GM20431 (cell line): ENCODE results near the gene ROBO1.

Source experiments
- in situ Hi-C: fragments of 300-500 bp; cut with MseI, MboI; formaldehyde crosslinking; loops from one replicate; pipeline ENCODE4 v1.15.0; 2020; ENCODE audit warnings: low sequenced_read_pairs; ENCODE audit not compliant: unreplicated experiment

Gene ROBO1

DNA sequence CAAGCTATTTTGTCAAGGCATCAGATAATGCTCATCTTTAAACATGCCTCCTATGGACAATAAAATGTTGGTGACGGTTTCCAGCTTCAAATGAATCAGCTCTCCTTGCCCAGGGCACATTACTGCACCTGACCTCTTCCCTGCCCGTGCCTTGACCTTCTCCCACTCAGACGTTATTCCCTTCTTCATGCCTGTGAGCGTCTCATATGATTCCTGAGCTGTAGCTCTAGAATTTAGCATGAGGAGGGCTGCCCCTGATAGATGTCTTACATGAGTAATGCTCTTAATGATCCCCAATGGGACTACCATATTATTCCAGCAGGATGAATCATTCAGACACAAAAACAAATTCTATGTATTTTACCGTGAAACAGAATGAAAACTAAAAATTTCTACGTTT is 762.7 kb downstream of the ROBO1 start:
- in situ Hi-C loops = loop anchor here (25.0 kb wide), 1 partner anchor 343 kb away; no protein-coding TSS in a partner anchor

DNA sequence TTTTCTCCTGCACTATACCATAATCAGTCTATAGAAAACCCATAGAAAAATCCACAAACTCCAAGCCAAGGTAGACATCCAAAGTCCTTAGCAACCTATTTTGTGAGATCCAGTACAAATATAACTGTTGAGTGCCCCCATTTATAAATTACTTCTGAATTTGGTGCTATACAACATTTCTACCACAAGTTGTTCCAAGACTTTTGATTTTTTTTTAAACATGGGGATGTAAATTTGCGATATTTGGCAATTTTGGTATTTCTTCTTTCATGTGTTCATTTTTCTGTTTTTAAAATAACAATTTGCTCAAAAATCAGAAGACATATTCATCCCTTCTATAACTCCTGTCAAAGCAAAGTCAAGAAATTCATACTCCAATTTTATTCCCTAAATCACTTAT is 763.8 kb downstream of the ROBO1 start:
- in situ Hi-C loops = loop anchor here (25.0 kb wide), 1 partner anchor 342 kb away; no protein-coding TSS in a partner anchor

DNA sequence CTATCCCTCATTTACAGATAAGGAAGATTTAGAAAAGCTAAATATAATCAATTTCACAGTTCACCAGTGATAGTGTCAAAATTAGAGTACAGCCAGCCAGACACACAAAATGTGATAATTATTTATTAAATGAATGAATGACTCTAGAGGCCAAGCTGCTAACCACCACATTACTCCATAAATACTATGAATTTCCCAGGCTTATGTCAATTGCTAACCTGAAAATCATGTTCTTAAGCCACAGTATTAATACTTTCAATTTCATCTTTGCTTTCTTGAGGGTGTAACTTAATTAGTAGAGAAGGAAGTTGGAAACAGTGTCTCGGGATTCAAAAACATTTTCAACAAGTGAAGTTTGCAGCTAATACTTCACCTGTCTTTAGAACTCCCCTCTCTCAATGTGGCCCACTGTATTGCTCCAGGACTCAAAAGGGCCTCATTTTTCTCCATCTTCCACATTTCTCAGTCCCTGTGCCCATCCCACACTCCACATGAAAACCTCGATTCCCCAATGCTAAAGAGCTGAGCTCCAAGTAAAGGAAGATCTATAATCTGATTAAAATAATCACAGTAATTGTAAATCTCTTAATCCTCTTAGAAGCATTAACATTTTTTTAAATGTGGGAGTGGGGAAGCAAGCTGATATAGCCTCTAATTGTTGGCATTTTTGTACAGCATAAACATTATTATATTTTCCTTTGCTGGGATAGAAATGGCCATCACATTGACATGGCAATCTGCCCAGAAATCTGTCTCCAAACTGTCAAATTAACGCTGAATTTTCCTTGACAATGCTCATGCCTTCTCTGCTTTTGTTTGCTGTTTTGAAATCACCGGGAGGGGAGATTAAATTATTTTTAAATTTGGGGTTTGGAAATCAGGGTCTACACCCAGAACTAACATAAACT is 765.1 kb downstream of the ROBO1 start:
- in situ Hi-C loops = loop anchor here (25.0 kb wide), 1 partner anchor 340 kb away; no protein-coding TSS in a partner anchor

DNA sequence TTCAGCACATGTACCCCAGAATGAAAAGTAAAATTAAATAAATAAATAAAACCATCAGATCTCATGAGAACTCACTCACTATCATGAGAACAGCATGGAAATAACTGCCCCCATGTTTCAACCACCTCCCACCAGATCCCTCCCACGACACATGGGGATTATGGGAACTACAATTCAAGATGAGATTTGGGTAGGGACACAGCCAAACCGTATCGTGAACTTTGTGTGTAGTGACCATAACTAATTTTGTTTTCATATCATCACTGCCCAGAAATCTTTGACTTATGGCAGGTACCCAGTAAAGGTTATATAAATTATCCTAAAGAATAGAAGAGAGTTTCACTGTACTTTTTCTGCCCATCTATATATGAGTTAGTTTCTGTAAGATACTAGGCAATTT is 766.5 kb downstream of the ROBO1 start:
- in situ Hi-C loops = loop anchor here (25.0 kb wide), 1 partner anchor 339 kb away; no protein-coding TSS in a partner anchor

DNA sequence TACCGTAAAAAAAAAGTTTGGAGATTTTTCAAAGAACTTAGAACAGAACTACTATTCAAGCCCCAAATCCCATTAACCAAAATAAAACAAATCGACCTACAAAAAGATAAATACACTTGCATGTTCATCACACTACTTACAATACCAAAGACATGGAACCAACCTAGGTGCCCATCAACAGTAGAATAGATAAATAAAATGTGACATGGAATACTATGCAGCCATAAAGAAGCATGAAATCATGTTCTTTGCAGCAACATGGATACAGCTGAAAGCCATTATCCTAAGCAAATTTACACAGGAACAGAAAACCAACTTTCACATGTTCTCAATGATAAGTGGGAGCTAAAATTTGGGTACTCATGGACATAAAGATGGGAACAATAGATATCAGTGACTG is 768.7 kb downstream of the ROBO1 start:
- in situ Hi-C loops = no loop called here

DNA sequence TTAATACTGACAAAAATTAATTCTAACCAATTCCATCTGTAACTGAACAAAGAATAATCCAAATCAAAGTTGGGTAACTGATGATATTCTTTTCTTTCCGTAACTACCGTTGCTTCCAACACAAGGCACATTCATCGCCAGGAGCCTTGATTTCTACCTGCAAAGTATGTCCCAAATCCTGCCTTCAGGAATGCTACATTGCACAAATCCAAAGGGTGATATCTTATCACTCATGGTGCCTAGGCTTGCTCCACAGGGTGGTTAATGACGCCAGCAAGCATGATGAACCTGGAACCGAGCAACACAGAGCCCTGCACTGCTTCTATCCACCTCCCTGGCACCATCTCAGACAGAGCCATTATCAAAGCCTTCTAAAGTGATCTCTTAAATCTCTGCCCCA is 772.7 kb downstream of the ROBO1 start:
- in situ Hi-C loops = no loop called here

DNA sequence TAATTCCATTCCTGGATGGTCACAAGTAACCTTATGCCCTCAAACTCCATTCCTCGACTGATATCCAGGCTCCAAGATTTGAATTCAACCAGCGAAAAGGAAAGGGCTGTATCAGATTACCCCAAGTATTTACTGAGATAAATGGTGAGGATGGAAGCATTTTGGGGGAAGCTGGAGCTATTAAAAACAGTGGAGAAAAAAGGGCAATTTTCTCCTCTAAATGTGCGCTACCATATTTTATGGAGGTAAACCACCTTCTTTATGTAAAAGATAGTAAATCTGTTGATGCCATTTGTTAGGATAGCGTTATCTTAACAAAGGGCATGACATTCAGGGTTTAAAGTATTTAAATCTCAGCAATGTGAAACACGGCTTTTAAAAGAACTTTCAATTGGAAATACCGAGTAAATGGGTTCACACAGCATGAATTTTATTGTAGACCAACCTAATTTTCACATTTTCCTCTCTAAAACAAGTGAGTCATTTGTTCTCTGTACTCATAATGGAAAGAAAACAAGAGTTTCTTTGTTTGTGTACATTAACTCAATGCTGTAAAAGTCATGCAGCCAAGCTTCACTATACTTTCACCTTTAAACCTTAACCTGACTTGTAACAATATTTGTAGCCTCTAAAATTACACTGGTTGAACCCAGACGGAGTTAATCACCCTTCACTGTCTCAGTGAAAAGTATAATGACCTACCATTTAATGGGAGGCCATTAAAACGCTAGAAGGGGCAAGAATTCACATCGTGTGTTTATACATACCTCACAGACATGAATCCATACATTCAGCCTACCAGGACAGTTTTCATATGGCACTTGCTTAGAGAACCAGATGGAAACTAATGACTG is 773.4 kb downstream of the ROBO1 start:
- in situ Hi-C loops = no loop called here

DNA sequence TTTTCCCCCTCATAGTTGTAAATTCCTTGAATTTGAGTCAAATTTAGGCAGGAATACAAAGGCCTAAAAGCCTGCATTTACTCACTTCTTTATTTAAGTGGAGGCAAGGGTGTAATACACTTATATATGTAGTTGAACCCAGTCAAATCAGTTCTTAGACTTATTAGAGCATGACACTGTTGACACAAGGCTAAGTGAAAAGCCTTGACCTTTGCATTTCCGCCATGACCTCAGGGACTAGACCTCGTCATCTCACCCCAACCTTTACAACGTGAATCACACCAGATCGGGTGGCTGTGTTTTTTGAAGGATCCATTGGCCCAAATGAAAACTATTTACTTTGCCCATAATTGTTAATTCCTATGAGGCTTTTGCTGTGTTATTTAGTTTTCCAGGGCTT is 774.4 kb downstream of the ROBO1 start:
- in situ Hi-C loops = no loop called here

DNA sequence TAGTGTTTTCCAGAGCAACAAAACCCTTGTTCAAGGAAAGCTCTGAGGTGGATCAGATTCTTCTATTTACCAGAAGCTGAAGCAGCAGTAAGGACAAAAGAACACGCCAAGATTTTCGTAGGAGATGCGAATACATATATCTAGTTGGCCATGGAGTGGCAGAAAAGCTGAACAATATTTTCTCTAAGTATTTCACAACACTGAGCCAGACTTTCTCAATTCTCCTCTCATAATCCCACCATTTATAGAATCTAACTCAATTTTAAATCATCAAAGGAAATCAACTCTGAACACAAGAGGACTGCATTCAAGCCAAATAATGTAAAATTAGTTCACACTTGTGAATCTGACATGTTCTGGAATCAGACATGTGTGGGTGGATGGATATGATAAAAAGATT is 775.0 kb downstream of the ROBO1 start:
- in situ Hi-C loops = no loop called here

DNA sequence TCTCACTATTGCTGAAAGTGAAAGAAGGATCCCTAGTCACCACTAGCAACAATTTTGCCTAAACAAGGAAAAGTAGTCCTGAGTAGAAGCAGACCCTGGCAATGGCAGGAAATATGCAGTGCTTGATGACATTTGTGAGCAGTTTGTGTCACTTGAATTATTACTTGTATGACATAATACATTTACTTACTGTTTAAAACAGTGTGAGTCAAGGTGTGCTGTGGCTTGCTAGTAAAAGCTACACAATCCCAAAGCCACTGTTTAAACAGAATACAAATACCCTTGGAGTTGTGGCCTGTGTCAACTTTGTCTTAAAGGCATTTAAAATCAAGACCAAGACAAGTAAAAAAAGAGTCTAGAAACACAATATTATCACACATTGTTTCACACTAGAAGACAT is 775.4 kb downstream of the ROBO1 start:
- in situ Hi-C loops = no loop called here

DNA sequence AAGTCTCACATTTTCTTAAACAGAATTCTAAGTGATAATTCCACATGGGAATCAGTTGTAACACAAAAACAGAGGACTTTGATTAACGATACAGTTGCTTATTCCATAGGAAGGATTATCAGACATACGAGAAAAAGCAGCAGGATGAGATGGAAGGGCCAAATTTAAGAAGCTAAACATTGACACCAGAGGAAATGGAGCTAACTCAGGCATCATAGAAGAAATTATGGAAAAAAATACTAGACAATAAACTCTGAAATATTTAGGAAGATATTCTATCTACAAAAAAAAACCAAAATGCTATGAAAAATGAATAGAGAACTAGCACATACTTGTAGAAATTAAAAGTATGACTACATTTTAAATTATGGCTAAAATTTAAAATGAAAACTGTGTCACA is 776.1 kb downstream of the ROBO1 start:
- in situ Hi-C loops = no loop called here

DNA sequence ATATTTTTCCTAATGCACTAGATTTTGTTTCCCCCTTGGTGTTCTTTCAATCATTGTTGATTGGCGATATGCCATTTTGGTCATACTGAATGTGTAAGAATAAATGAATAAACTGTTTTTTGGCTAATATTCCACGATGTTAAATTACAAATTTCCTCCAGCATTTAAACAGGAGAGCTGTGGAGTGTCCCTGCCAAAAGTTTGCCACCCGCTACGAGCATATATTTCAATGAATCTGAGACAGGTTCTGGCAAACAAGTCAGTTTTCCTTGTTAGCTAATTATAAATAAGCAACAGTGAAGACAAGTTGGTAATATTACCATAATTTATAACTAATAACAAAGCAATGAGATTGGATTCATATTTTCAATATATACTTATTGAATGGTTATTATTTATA is 777.6 kb downstream of the ROBO1 start:
- in situ Hi-C loops = no loop called here

DNA sequence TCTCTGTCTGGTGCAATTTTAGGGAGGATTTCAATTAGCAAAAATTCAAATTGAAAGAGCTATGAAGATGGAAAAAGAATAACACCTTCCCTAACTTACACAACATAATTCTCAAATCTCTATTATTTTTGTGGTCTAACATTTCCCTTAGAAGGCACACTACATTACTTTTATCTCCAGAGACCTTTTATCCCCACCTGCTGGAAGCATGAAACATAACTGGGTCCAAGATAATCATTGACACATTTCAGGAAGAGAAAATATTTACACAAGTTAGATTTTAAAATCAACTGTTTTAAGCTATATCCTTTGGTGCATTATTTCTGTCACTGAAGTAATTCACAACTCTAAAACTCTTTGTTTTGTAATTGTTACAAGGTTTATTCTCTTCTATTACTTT is 779.5 kb downstream of the ROBO1 start:
- in situ Hi-C loops = no loop called here

DNA sequence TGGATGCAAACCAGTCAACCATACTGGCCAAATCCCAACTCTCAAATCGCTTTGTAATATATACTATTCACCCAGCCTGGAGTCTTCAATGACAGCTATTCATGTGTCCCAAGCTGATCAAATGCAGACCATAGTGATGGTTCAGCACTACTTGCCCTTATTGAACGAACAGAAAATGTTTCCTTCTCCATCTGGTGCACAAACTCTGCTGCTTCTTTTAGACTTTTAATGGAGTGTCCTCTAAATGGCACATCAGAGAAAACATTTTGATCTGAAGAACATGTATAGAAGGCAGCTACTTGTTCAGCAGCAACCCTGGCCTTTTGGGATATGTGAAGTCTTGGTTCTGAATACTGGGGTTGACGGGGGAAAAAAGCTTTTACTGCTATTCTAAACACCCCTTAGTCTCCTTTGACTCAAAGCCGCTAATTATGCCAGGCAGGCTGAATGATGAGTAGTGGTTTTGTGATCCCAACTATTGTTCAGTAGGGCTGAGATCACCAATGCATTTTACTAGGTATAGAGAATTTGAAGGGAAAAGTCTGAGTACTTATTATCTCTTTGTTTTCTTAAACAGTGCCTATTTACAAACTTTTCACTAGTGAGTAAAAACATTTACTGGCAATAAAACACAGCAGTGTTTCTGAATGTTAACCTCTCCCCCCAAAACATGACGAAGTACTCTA is 781.2 kb downstream of the ROBO1 start:
- in situ Hi-C loops = no loop called here

DNA sequence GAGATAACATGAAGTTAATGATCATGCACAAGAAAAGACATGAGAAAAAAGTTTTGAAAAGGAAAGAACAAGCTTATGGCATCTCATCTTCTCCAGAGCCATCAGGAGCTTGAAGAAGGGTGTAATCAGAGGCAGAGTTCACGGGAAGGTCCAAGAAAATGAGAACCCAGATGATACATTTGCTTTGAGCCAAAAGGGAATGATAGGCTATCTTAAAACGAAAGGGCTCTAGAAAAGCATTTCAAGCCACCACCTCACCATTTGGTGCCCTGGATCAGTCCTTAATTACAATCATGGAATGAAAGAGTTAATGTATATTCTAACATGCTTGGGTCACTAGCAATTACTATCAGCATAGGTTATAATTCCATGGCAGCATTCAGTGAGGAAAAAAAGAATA is 781.8 kb downstream of the ROBO1 start:
- in situ Hi-C loops = no loop called here

DNA sequence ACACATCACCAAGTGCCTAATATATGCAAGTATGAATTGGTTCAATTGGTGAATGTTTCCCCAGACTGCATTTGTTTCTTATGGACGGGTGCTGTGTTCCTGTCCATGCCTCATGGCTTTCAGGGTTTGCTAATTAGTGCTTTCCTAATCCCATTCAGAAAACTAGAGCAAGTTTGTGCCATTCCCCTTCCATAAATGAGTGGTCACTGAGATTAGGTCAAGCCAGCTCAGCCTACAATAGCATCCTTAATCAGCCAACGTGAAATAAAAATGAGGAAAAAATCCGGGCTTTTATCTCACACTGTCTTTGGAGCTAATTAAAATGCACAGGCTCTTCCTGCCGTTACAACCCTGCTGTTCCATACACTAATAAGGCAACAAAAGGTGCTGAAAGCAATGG is 788.8 kb downstream of the ROBO1 start:
- in situ Hi-C loops = no loop called here

DNA sequence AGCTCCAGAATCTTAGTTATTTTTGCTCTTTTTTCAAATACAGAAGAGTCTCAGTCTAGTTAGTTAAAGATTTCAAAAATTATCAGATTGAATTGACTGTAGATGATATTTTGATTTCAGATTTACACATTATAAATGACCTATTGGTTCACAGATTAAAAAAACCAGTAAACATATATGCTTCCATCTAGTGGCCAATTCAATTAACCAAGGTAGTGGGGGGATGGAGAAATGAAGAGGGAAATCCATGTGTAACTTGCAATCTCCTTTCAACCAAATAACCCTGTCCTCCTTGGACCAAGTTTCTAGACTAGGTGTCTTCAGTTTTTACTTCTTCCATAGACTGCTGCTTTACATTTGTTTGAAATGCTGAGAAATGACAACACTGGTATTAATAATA is 789.8 kb downstream of the ROBO1 start:
- in situ Hi-C loops = no loop called here

DNA sequence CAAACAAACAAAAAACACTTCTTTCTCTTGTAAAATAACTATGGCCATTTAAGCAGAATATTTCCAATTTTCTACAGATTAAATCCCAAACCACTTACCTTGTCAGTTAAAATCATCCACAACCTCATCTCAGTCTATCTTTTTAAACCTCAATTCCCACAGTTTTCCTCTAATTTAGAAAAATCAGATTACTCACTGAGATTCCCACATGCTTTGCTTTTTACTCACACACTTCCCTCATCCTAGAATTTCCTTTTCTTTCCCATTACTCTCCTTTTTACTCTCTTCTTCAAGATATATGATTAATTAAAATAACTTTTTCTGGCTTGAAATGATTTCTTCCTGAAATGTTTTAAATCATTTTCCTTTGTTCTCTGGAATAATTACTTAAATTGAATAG is 790.7 kb downstream of the ROBO1 start:
- in situ Hi-C loops = no loop called here

DNA sequence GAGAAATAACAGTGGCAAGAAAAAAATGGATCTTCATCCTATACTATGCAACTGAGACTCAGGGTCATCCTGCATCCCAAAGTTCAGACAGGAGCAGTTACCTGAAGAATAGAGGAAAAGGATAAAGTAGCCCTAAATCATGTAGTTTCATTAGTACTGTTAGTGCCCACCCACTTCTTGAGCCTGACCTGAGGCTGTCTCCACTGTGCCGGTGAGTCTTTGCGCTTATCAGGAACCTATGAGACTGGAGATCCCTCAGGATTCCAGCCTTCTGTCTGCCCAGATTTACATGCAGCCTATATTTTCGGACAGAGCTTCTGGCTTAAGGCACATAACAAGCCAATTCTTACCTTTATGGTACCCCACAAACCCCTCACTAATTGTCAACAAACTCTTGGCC is 791.6 kb downstream of the ROBO1 start:
- in situ Hi-C loops = no loop called here

DNA sequence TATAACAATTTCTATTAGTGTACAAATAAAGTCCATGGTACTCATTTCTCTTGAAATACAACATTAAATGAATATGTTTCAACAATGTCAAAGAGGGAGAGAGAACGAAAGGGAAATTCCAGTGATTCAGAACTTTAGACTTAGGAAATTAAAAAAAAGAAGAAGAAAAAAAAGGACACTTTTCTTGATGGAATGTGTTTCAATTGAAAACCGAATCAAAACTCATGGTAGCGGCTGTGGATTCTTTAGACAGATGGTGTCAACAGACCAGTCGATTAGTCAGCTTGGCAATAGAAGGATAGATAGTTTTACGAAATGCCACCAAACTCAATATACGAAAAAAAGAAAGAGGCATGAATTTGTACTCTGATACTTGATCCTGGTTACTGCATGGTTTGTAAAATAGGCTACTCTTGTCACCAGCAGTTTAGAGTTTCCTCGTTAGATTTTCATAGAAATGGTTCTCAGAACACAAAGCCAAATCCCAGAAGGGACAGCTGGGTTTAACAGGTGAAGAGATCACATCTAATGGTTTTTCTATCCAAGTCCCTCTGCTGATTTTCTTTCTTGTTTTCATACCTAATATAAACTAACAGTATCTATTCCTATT is 793.5 kb downstream of the ROBO1 start:
- in situ Hi-C loops = no loop called here
